Spleen (tissue), 7 donors: ENCODE measurements around the gene MRPS10.

Experiments used
- POLR2A ChIP-seq, 3 donors: fragments of 450-650 bp; IDR thresholded peaks; one replicate each; pipeline ENCODE4 v1.5.1; 2017; ENCODE audit warnings: antibody characterized with exemption in 3 of 3, mild to moderate bottlenecking in 1 of 3
- TF ChIP-seq, protein P1 (sequence below), 11 experiments: fragments of 200-600 bp in 7 of 11; fragments of 450-650 bp in 4 of 11; sonication (generic) in 4 of 11; IDR thresholded peaks in 8 of 11; conservative IDR thresholded peaks in 3 of 11; 1 replicate in 7 of 11; 2 replicates in 4 of 11; pipeline versions ENCODE4 v1.4.0 to v1.8.0; 2016 to 2021; ENCODE audit warnings: antibody characterized with exemption in 11 of 11, inconsistent platforms in 4 of 11, mild to moderate bottlenecking in 1 of 11
- donor health status: DM: no; HTN: no; CAD: no; lungs with moderate emphysema.
- donor health status: DM: no; HTN: no; CAD: no.
- donor health status: DM: no; HTN: no; CAD: no.

DNA sequence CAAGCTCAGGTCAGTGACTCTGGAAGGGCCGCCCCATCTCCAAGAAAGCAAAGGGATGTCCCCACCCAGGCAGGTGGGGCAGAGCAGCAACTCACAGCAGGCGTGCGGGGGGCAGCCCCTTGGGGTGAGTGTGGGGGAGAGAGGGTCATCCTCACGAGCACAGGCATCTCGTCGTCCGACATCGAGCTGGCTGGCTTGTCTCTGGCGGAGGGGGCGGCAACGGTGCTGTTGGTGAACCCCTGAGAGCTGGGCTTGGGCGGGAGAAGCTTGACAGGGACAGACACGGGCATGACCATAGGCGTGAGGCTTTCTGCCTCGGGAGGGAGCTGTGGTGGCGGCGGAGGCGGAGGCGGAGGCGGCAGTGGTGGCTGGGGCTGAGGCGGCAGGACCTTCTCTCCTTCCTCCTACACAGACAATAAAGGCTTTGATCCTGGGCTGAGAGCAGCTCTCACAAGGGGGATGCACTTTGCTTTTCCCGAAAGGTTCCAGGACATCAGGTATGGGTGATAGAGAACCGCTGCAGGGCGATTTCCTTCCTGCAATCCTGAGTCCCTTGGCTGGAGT lies 45.6 kb upstream of the MRPS10 start:
- TF ChIP-seq, protein P1, sequence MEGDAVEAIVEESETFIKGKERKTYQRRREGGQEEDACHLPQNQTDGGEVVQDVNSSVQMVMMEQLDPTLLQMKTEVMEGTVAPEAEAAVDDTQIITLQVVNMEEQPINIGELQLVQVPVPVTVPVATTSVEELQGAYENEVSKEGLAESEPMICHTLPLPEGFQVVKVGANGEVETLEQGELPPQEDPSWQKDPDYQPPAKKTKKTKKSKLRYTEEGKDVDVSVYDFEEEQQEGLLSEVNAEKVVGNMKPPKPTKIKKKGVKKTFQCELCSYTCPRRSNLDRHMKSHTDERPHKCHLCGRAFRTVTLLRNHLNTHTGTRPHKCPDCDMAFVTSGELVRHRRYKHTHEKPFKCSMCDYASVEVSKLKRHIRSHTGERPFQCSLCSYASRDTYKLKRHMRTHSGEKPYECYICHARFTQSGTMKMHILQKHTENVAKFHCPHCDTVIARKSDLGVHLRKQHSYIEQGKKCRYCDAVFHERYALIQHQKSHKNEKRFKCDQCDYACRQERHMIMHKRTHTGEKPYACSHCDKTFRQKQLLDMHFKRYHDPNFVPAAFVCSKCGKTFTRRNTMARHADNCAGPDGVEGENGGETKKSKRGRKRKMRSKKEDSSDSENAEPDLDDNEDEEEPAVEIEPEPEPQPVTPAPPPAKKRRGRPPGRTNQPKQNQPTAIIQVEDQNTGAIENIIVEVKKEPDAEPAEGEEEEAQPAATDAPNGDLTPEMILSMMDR (IDR thresholded peaks at IDR 0.05 in 8 of 11, conservative IDR thresholded peaks at IDR 0.05 in 3 of 11), result no peak
- no peak for TF ChIP-seq POLR2A (IDR thresholded peaks at IDR 0.05)
